Activated naive CD4-positive, alpha-beta T cell treated with Interleukin-2 at 50 U/mL for 16 hours (primary cell): Measurements from ENCODE around the gene CRHR2.
"Not testable (repeated sequence)": the region's sequence is repeated elsewhere in the genome, so short reads cannot be mapped to it uniquely, and the experiment has no call there.

Experiments used
- DNase-seq: peaks from one replicate; pipeline ENCODE4 v3.0.0-alpha.2; 2020

The CRHR2 gene

DNA sequence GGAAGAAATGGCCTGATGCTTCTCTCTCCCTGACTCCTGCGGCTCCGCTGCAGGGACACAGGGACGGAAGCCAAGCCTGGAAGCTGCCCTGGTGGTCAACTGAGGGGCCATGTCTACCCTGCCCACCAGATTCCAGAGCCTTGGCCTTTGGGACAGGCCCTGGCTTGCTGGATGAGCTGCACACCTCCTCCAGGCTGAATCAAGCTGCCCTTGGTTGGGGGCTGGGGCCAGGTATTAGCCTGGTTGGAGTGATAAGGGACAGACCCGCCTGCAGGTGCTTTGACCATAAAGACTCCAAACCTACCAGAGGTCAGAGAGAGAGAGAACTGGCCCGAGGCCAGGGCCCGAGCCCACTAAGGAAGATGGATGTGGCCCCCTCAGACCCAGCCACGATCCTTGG lies 30.1 kb downstream of the CRHR2 start:
- no peak for DNase-seq

DNA sequence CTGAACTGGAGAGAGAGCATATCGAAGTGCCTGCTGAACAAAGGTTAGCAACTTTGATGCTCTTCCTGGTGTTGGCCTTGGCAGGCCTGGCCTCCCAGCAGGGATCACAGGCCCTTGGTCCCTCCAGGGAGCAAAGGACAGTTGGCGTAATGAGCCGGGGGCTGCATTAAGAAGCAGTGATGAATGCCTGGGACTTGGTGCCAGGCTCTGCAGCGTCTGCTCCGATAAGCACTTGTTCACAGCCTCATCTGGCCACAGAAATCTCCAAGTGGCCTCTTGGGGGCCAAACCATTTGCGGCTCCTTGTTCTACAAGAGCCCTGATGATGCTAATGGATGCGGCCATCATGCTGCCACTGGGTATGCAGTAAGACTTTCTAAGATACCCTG lies 31.8 kb downstream of the CRHR2 start:
- no peak for DNase-seq

DNA sequence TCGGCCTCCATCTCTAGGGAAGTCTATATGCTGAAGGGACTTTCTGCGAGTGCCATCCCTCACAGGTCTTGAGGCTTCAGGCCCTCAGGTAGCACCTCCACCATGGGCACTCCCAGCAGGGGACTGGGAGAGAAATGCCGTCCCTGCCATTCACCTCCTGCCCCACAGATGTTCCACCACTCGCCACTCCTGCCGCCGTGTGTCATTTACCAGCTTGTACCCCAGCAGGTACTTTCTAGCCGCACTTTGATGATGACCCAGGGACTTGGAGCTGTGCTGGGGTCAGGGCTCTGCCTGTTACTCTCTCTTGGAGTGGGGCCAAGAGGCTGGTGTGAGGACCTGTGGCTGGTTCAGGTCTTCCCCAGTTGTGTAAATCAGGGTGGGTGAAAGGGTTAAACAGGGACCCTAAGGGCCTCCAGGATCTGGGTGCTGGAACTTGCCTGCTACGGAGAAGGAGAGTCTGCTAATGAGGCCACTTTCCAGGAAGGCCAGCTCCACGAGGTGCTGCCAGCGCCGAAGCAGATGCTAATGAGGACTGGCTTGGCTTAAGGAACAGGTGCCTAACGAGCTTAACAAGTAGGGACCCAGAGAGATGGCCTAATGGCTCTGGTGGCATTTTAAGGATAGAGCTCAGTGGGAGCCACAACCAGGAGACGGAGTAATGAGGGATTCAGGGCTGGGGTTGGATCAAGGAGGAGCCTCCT lies 32.4 kb downstream of the CRHR2 start:
- no peak for DNase-seq

DNA sequence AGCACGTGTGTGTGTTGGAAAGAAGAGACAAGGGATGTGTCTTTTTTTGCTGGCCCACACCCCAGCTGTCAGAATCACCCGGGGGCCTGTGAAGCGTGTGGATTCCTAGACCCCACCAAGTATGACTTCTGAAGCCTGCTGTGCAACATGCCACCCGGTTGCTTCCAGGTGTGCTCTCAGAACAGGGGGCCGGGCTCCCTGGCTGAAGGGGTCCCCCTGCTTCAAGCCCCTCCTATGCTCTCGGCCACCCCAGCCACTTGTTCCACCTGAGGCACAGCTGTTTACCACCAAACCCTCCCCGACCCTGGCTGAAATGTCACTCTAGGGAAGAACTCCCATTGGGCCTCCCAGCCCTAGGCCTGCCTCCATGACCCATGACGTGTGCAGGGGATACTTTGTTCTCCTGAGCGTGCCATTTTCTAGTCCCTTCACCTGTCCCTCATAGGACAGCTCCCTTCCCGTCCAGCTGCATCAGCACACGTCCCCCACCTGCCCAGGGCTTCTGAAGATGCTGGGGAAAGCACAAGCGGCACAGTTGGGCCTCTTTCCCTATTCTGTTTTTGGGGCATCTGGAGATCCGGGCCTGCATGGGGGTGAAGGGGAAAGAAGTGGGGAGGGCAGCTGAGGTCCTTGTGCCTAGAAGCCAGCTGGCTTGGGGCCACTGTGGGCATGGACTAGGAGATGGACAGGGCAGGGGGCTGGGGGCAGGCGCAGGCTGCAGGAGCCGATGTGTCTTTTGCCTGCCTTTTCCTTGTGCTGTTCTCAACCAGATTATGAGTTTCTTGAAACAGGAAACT lies 33.3 kb downstream of the CRHR2 start:
- DNase-seq: no peak

DNA sequence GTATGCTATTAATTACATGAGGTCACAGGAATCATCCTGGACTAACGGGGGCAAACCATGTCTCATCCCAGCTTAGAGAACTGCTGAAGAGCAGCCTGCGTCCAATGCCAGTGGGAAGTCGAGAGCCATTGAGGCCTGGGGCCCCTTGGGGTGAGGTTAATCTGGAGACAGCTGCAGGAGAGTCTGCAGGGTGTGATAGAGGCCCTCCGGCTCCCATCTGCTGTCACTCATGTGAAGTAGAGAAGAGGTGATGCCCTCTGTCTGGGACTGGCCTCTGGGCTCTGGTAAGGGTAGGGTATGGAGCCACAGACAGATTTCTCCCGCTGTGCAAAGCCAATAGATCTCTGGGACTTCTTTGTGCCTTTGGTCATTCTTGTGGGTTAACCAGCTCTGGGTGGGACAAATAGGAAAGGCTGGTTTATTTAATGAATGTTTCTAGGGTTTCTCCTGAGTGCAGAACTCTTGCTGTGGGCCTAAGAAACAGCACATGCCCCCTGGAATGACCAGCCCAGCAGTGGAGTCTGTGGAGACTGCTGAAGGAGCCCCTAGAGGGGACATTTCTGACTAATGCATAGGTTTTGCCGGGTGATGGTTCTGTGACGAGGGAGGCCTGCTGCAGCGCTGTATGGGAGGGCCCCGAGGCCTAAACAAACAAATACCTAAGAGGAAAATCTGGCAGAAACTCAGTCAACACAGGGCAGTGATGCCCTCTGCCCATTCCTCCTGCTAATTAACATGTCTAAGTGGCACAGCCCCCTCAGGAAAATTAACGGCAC lies 34.5 kb downstream of the CRHR2 start:
- DNase-seq: no peak

DNA sequence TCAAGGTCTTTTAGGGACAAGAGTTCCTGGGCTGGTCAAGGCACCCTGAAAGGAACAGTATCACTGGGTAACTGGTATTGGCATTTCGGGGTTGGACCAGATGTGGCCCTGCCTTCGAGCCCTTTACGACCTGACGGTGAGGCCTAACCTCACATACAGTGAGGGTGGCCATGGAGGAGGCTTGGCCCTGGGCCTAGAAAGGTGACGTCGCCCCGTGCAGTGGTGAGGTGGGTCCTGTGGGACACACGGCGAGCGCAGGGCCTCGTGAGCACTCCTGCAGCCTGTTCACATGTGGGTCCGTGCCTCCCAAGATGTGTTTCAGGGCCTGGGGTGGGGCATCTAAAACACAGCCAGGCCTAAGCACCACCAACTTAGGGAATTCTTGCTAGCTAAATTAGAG lies 36.1 kb downstream of the CRHR2 start:
- DNase-seq: no peak

DNA sequence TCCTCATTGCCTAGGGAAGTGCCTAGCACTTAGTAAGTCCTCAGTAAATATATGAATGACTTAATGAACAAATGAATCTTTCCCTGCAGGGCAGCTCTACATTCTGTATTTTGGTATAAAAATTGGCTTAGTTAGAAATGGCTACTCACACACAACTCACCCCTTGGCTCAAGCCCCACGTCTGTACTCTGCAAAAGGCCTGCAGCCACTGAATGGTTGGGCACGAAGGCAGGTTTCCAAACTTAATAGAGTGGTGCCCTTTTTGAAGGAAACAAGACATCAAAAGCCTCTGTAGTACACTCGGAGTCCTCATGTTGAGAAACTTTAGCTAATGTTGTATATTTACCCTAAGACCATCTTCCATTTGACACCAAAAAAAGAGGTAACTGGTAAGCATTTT lies 36.6 kb downstream of the CRHR2 start:
- no peak for DNase-seq

DNA sequence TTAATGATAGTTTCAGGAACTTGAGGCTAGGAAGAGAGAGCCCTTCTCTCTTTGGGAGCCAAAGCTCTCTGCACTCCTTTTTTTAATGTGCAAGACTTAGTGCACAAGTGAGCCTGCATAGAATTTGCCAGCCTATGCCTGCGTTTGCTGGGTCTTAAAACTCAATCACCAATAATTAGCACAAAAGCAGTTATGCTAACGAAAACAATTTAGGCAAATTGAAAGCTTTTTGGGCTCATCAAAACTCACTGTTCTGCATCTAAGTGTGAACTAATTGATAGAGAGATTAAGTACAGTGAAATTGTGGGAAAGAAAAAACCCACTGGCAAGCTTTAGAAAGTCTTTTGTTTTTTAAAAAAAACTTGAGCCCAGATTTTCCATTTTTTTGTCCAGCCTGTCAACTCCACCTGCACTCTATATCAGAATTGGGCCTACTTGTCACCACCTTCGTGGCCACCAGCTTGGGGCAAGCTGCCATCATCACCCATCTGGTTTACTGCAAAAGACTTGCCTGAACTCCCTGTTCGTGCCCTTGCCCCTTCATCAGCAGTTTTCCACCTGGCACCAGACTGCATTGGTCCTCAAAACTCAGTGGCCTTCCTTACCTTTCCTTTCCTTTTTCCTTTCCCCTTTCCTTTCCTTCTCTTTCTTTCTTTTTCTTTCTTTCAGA lies 37.8 kb downstream of the CRHR2 start:
- DNase-seq: no peak

DNA sequence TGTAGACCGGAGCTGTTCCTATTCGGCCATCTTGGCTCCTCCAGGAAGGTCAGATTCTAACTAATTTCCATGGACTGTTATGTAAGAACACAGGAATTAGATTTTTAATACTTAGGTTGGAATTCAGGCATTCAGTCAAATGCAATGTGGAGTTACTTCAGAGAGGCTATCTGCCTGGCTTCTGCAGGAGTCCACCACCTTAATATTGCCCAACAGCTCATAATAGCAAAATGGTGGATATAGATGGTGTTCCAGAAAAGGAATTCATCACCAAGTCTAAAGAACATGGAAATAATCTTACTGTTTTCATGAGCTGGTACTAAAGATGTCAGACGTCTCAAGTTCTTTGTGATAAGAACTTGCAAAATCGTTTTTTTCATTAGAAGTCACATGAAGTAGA lies 39.5 kb downstream of the CRHR2 start:
- no peak for DNase-seq

DNA sequence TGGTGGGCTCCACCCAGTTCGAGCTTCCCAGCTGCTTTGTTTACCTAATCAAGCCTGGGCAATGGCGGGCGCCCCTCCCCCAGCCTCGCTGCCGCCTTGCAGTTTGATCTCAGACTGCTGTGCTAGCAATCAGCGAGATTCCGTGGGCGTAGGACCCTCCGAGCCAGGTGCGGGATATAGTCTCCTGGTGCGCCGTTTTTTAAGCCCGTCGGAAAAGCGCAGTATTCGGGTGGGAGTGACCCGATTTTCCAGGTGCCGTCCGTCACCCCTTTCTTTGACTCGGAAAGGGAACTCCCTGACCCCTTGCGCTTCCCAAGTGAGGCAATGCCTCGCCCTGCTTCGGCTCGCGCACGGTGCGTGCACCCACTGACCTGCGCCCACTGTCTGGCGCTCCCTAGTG lies 39.9 kb downstream of the CRHR2 start:
- DNase-seq: not testable (repeated sequence)

DNA sequence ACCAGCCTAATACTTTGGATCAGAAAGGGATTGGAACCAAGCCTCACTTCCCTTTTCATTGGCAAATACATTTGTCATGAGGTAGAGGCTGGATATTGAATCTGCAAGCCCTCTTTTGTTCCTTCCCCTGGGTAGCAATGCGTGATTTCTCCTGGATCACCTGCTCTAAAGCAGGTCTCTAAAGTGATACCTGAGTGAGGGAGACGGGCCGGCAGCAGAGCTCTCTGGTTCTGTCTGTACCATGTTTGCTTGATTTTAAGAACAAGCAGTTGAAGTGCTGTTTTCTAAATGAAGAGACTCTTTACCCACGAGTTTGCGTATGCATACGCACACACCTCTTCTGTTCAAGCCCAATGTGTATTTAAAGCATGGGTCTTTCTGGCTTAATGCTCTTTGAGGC lies 46.5 kb downstream of the CRHR2 start:
- no peak for DNase-seq

DNA sequence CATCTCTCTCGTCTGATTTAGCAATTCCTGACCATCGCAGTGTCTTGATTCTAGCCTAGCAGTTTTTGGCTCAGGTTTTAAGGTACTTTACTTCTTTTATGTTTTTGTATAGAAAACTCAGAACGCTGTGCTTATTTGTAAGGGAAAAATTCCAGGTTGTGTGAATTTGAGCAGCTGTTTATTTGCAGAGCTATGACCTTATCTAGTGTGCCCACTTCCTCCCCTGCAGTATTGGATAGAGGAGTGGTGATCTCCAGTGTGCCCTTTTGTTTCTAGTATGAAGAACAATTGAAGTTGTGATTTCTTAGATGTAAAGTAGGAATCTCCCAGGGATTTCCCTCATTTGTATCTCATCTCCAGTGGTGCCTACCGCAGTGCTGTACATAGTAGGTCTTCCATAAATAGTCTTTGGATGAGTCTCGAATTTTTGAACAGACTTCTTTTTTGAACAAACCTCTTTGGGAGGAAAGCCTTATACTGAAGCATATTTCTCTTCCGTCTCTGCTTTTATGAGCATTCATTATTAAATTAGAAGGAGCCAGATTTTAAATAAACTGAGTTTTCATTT lies 47.5 kb downstream of the CRHR2 start:
- DNase-seq: no peak

DNA sequence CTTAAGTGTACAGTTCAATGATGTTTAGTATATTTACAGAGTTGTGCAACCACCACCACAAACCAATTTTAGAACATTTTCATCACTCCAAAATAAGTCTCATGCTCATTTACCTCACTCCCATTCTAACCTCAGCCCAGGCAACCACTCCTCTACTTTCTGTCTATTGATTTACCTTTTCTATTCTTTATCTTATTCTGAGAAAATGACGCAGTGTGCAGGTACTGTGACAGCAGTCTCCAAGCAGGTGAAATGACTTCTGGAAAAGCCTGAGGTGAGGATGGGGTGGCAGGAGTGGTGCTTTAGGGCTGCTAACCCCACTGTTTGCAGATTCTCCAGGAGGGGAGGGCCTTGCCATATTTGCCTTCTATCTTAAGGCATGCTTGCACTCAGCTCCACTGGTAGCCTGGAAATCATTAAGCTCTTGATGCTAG lies 48.0 kb downstream of the CRHR2 start:
- DNase-seq: no peak

DNA sequence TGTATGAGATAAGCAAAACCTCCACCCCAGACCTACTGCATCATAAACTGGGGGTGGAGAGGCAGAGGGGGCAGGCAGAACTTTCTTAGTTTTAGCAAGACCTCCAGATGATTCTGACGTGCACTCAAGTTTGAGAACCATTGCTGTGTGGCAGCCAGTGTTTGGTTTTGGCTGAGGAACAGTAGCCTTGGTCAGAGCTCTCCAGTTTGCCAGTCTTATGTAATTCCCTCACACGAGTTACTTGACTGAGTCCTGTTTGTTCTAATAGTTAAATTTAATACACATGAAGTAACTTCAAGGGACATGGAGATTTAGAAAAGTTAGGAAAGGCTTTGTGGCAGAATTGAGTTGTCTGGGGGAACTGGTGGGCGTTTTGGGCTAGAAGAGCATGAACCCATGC lies 49.0 kb downstream of the CRHR2 start:
- DNase-seq: no peak

DNA sequence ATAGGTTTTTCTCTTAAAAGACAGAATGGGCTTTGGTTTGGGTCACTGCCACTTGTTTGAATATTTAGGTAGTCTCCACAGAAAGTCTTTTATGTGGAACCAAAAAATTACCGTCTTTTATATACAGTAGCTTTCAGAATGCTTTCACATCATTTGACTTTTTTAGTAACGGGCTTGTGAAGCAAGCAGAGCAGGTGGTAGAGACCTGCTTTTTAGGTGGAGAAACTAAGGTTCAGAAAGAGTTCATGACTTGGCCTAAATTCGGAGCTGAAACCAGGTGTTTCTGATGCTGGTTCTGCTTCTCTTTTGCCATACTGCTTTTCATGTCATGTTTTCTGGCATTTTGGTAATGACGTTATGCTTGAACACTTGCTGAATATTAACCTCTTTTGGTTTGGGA lies 51.3 kb downstream of the CRHR2 start:
- DNase-seq: no peak

DNA sequence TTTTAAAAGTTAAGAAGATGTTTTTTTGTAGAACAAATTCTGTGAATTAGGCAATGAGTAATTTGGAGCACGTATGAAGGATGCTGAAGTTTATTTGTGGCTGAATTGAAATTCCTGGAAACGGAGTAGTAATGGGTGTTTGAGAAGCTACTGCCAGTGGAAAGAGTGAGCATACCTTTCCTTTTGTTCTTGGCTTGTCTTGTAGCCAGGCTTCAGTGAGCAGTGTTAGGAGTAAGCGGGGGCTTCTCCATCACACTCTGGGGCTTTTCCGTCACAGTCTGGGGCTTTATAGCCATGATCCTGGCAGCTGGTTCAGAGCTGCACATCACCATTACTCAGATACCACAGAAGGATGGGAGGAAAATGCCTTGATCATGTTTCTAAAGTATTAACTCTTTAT lies 55.2 kb downstream of the CRHR2 start:
- DNase-seq: no peak

DNA sequence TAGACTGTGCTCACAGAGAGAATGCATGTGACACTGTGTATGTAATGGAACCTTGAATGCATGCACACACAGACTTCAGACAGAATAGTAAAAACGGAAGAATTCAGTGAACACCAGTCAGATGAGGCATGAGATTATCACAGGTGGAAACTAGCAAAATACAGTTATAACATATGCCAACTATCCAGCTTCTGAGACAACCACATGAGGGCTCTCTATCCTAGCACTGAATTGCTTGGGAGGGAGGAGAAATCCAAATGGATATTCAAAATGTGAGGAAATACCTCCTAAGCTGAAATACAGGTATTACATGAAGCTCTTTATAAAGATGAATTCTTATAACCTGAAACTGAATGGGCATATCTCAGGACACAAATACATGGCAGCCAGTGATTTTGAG lies 57.0 kb downstream of the CRHR2 start:
- no peak for DNase-seq

DNA sequence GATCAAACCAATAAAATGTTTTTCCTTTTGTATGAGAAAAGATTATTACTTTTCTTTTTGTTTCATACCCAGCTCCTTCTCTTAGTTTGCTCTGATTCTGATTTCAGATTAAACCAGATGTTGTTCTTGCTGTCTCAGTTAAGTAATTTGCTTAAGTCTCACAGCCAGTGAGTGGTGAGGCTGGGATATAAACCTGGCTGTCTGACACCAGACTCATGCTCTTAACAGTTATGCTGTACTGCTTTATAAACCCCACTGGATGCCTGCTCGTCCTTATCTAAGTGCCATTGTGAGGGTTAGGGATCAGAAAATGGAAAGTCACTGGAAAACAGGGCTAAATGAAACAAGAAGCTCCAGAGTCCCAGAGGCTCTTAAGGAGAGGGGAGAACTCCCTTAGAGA lies 63.3 kb downstream of the CRHR2 start:
- DNase-seq: no peak

DNA sequence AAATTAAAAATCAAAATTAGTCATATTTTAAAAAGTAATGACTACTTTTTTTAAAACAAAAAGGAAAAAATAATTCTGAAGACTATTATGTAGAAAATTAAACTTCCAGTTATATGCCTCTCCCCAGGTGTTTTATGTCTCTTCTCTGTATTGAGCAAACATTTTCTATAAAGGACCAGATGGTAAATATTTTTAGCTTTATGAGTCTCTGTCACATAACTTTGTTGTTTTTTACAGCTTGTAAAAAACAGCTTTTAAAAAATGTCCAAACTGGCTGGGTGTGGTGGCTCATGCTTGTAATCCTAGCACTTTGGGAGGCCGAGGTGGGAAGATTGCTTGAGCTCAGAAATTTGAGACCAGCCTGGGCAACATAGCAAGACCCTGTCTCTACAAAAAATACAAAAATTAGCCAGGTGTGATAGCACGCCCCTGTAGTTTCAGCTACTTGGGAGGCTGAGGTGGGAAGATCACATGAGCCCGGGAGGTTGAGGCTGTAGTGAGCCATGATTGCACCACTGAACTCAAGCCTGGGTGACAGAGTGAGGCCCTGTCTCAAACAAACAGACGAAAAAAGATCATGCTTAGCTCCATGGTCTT lies 64.1 kb downstream of the CRHR2 start:
- no peak for DNase-seq

DNA sequence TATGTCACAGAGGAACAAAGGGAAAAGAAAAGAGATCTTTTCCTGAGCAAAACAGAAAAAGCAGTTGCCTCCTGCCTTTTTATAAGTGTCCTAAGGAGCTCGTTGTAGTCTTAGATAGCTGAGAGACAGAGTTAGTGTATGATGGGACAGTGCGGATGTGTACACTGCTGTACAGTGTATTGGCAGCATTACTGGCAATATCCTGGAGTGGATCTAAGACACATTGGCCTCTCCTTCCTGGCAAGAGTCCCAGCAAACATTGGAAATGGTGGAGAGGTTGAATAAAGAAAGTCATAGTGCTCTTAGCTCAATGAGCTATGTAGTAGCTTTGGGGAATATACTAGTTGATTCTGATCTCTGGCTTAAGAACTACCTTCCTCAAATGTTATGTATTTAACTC lies 64.9 kb downstream of the CRHR2 start:
- no peak for DNase-seq

DNA sequence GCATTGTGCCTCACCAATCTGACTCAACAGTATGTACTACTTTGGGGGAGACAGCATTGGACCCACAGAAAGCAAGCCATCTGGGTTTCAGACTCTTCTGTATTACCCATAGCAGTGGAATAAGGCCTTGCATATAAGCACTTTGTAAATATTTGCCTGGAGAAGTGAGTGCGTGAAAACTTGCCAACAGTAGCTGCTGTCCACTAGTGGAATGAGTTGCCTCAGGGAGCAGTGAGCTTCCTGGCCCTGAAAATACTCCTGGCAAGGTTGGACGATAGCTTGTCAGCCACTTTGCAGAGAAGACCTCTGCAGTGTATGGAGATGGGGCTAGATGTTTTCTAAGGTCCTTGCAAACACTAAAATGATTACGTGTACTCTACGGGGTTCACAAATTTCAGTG lies 65.9 kb downstream of the CRHR2 start:
- no peak for DNase-seq
